GM18511 (cell line): ENCODE results near the gene CREB5.

Source experiments
- ATAC-seq: cut with Tn5 transposase; IDR thresholded peaks from one replicate; pipeline ENCODE4 v1.9.1; 2021; ENCODE audit warnings: mild to moderate bottlenecking, moderate library complexity; ENCODE audit not compliant: unreplicated experiment

The CREB5 gene

DNA sequence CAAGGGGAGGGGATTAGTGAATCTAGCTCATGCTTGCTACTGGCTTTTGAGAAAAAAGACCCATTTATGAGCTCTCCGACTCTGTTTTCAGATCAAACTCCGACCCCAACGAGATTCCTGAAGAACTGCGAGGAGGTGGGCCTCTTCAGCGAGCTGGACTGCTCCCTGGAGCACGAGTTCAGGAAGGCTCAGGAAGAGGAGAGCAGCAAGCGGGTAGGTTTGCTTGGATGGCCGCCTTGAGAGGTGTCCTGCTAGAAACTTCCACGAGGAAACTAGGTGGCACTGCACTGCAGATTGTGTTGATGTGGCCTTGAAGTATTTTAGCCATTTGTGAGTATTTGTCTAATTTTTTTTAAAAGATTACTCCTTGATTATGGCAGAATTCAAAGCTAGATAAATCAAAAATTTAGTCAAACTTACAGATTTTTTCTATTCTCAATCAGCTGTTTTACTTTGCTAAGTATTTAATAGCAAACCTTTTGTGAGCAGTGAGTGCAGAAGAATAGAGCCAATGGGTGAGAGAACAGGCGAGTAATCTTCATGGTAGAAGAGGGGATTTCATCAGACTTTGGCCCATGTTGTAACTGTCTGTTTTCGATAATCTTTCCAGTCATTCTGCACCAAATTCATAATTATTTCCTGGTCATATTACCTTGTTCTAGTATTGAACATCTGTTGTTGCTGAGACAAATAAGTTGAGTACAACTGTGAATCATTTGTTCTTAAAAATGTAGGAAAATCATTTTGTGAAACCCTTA, 95.4 kb downstream of the CREB5 start:
- no peak for ATAC-seq

DNA sequence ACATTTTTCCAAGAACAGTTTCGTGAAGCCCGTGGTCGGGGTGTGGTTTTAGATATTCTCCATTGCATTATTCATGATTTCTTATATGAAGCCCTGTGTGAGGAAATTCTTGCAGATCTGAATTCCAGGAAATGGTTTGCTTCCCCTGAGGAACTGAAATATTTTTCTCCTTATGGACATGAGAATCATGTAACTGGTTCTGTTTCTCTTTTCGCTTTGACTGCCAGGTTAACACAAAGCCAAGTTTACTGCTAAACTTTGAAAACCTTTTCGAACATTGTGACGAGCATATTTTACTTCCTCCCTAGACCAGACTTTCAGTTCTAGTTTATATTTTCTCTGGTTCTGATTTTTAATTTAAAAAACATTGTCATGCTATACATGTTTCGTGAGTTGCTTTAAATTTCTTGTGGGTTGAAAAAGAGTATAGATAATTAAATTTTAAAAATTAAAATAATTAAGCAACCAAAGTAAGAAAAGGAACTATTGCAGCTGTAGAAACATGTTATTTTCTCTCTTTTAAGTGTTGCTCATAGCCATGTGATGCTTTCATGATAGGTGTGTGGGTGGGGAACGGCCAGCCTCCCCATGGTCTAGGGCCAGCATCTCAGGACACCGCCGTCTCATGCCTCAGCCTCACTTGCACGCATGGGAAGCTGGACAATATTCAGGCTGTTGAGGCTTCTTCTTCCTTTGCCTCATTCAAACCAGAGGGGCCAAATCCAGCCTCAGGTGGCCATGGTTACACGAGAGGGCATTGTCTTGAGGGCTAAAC, 97.1 kb downstream of the CREB5 start:
- peak; percentile 86 for ATAC-seq

- ATAC-seq: no peak
These were observed 97.7 kb downstream of the CREB5 start for GRCh38 chr7:28510026-28510369.

GRCh38 chr7:28512668-28513440, 100.5 kb downstream of the CREB5 start:
- ATAC-seq: no peak

DNA sequence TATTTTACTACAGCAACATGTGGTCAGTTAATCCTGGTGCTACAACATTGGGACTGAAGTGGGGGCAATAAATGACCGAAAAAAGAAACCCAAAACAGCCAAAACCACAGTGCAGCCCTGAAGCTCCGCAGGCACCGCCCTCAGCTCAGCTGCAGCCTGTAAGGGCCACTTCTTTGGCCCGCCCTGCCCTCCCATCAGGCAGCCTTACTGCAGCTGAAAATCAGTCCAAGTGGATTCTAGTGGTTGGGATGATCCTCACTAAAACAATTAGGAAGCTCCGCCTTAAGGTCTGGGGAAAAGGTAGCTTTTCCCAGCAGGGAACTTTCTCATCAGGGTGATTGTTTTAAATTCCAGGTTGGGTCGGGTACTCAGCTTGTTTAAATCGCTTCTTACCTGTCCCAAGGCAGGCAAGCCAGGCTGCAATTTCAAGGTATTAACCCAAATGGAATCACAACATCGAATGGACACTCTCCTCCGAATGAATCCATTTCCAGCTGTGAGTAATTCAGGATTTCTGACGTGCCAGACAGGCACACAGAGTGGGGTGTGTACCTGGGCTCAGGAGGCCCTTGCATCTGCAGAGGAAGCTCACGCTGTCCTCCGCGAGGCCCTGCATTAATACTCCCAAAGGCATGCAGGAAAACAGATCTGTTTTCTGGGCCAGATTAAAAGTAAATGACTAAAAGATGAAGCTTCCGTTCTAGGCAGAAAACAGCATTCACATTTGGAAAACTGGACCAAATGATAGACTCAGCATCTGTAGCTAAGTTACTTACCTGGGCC, 104.3 kb downstream of the CREB5 start:
- ATAC-seq: no peak

DNA sequence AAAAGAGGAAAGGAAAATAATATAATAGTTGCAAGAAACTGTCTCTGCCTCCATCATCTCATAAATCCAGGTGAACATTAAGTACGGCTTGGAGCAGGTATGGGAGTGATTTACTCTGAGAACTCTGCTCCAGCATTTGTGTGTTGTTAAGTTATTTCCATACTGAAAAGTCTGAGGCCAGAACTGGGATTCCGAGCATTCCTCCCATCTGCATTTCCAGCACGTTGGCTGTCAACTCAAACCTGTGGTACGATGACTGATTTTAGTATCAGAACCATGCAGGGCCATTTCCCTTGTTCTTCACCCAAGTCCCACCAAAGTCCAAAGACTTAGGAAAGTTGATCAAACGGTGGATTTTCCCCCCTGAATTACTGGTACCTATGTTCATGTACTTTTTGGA, 104.9 kb downstream of the CREB5 start:
- ATAC-seq: no peak

- ATAC-seq: no peak
These were observed 105.3 kb downstream of the CREB5 start for GRCh38 chr7:28517606-28518005.

DNA sequence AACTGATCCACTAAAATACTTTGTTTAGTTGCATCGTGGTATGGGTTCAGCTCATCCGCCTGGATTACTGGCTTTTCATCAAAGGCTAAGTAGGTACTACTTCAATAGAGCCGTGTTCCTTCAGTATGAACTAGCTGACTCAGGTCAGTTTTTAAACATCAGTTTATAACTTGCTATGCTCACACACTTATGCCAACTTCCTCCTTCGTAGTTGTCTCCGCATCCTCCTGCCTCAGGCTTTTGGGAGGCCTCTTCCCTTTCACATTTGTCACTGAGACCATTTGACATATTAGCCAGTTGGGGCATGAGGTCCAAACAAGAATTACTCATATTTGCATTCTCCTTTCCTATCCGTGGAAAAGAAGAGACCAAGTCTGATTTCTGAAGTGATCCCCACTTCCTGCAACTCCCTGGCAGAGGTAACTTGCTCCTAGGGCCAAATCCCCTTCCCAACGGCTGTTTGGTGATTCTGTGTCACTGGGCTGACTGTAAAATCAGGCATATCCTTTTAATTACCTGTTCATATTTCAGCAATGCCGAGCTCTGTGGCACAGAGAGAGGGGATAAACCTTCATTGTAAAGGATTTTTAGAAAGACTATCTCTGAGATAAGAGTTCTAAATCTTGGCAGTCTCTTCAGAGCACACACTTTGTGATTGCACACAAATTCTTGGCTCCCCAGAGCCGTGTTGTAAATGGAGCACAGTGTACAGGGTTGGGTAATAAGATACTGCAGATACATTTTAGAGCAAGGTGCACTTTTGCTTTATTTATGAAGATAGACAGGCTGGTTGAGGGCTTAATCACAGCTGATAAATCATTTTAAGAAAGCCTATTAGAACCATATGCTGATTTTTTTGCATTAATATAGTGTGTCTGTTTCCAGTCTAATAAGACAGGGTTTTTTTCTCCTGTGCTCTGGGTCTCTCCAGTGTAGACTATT, 108.0 kb downstream of the CREB5 start:
- no peak for ATAC-seq

DNA sequence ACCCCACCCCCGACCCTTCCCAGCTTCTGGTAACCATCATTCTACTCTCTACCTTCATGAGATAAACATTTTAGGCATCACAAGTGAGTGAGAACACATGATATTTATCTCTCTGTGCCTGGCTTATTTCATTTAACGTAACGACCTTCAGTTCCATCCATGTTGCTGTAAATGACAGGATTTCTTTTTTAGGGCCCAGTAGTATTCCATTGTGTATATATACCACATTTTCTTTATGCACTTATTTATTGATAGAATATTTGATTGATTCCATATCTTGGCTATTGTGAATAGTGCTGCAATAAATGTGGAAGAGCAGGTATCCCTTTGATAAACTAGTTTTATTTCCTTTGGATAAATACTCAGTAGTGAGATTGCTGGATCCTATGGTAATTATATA, 112.7 kb downstream of the CREB5 start:
- no peak for ATAC-seq

GRCh38 chr7:28528899-28529298, 116.6 kb downstream of the CREB5 start:
- no peak for ATAC-seq

DNA sequence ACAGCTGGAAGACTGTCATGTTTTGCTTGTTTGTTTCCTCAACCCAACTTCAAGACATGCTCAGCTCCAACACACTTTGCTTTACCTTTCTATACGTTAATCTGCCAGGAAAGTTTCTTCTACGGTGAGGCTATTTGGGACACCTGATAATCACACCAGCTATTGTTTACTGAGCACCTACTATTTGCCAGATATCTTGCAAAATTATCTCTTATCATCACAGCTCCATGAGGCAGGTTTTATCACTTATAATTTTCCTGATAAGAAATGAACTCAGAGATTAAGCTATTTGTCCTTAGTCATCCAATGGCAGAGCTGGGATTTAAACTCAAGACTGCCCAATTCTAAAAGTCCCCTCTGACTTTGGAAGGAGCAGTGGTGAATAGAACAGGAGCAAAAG, 117.4 kb downstream of the CREB5 start:
- ATAC-seq: no peak

GRCh38 chr7:28530175-28530802, 118.0 kb downstream of the CREB5 start:
- ATAC-seq: no peak

DNA sequence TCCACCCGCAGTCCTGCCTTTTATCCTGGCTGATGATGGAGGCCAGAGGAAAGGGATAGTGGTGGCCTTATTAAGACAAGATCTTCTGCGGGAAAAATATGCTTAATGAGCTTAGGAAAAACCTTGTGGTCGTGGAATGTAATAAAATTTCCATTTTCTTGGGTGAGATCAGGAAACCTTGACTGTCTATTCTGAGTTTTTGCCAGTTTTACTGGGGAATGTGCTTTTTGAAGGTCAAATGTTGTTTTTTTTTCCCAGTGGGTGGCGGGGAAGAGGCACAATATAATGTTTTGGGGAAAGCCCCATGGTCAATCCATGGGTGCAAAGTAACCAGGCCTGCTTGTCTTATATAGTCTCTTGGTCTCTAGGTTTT, 118.5 kb downstream of the CREB5 start:
- no peak for ATAC-seq

DNA sequence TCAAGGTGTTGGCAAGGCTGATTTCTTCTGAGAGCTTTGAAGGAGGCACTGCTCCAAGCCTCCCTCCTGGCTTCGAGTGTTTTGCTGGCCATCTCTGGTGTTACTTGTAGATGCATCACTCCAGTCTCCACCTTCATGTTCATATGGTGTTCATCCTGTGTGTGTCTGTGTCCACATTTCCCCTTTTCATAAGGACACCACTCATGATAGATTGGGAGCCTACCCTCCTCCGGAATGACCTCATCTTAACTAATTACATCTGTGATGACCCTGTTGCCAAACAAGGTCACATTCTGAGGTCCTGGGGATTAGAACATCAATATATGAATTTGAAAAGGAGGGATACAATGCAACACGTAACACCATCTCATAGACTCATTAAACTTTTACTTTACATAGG, 119.0 kb downstream of the CREB5 start:
- ATAC-seq: no peak

DNA sequence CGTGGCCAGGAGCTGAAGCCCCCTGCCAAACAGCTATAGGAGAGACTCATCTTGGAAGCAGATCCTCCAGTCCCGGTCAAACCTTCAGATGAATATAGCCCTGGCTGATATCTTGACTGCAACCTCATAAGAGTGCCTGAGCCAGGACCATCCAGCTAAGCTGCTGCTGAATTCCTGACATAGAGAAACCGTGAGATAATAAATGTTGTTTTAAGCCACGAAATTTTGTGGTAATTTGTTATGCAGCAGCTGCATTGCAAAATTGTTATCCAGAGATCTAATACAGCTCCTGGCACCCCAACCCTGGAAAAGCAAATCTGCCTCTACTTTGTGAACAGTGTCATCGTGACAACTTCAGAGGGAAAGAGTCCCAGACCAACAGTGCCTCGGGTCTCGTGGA, 119.9 kb downstream of the CREB5 start:
- no peak for ATAC-seq

DNA sequence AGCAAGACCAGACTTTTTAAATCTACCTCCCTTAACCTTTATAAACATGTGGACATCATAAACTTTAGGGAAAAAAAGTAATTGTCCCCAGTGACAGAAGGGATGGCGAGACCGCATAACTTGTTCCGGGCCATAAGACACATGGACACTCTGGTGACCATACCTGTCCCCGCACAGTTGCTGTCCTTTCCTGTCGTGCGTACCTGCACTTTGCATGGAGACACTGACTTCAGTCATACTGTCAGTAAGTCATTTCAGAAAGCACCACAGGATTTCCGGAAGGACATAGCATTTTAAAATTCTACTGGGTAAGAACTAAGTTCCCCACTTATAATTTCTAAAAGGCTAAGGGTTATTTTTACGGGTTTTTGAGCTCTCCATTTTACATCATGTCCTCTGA, 120.9 kb downstream of the CREB5 start:
- ATAC-seq: no peak

DNA sequence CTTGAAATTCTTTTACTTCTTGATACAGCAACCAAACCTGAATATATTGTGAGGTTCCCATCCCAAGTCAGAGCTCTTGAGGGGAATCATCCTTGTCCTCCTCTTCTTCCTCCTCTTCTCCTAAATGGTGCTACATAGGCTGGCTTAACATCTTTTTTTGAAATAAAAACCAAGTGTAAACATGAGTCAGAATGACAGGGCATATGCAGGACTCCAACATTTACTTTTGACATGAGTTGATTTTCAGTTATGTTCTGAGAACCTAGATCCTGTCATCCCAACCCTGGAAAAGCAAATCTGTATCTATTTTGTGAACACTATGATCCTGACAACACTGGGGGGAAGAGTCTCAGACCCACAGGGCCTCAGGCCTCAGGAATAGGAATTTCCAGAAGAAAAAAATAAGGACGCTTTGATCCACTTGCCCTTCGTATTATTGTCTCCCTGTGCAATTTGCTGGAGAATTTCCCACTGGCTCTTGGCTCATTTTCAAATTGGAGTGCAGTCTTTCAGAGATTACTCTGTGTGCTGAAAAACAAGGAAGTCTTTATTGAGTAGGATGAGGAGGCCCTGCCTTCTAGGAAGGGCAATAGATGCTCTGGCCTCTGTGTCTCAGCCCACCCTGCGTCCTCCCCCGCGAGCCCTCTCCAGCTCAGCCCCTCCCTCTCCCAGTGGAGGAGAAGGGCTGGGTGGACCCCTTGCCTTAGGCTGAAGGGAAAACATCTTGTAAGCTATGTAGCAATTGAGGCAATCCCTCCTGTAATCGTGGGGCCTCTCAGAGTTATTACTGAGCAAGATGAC, 121.6 kb downstream of the CREB5 start:
- ATAC-seq: no peak

DNA sequence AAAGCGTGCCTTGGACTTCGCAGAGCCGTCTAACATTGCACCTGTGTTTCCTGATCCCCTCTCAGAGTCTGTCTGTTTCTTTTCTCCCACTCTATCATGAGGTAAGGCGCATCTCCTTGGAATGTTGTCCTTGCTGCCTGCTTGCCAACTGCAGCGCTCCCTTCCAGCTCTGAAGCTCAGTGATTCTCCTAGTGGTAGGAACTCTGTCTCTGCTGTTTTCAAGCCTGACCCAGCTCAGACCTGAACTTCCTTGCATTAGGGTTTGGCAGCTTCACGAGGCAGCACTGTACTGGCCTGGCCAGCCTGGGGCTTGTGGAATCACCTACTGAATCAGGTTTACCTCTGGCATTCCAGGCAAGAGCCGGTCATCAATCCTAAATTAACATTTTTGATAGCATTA, 123.9 kb downstream of the CREB5 start:
- ATAC-seq: no peak
